Measurements from ENCODE around the gene PRRC2C. TPM values are rescaled to one million over a fixed set of nuclear protein-coding genes. Genes with fewer than 3 reads are reported as not detected.

Gene PRRC2C
- polyA plus RNA-seq, 1 of the 3 experiments (the other 2 are of a cell fraction) = 39.9 TPM

GRCh38 chr1:171515741-171516140 is 30.4 kb downstream of the PRRC2C start:
- no peak overlapping the region for H2AFZ ChIP-seq (ENCODE audit: low read depth)
- H3K27me3 ChIP-seq (ENCODE audit: insufficient read depth) = no peaks in the 10 kb centered on the region
- no peak for TF ChIP-seq POLR2AphosphoS5 (IDR thresholded peaks at IDR 0.05; ENCODE audit: low read depth, low read length)
- TF ChIP-seq IRF3 (IDR thresholded peaks at IDR 0.05; ENCODE audit: low read depth, low read length) = no peak
- TF ChIP-seq MXI1 (IDR thresholded peaks at IDR 0.05; ENCODE audit: low read depth, low read length) = no peak
- TF ChIP-seq, protein P1, sequence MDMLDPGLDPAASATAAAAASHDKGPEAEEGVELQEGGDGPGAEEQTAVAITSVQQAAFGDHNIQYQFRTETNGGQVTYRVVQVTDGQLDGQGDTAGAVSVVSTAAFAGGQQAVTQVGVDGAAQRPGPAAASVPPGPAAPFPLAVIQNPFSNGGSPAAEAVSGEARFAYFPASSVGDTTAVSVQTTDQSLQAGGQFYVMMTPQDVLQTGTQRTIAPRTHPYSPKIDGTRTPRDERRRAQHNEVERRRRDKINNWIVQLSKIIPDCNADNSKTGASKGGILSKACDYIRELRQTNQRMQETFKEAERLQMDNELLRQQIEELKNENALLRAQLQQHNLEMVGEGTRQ (IDR thresholded peaks at IDR 0.05; ENCODE audit: borderline replicate concordance, low read depth, low read length) = no peak
- TF ChIP-seq JUND (IDR thresholded peaks at IDR 0.05) = no peak
- no peak for TF ChIP-seq EP300 (IDR thresholded peaks at IDR 0.05; ENCODE audit: borderline replicate concordance in 1 of 2, low read depth in 1 of 2, low read length in 1 of 2)
- DNase-seq = no peak
- peaks cover 72 to 81% of the 10 kb centered on the region in 2 experiments for H3K36me3 ChIP-seq (replicated peaks in 1 of 2; ENCODE audit: control insufficient read depth in 1 of 2, insufficient read depth in 2 of 2, low read length in 1 of 2)
- no peak overlapping the region for H3K27ac ChIP-seq (ENCODE audit: low read depth in 2 of 2, low read length in 1 of 2)
- POLR2A ChIA-PET = no interaction called here
- no peak overlapping the region for H3K9ac ChIP-seq
- H3K4me1 ChIP-seq (ENCODE audit: control insufficient read depth in 1 of 2, insufficient read depth in 2 of 2, low read depth in 1 of 2, low read length in 1 of 2) = peaks cover 0 to 3% of the 10 kb centered on the region in 2 experiments; a peak in 1 of 4 replicates
- H3F3A ChIP-seq (replicated peaks; ENCODE audit: insufficient read depth) = no peaks in the 10 kb centered on the region
- H4K20me1 ChIP-seq (ENCODE audit: insufficient read depth) = peaks cover 33% of the 10 kb centered on the region
- H3K4me2 ChIP-seq = no peak overlapping the region
- H3K4me3 ChIP-seq (ENCODE audit: low read depth in 2 of 2, low read length in 1 of 2) = no peak overlapping the region
- CTCF ChIA-PET = interaction anchor here (0.9 to 1.6 kb wide), 3 partner anchors 26 to 287 kb away, joined by 3 to 4 read pairs (median 4); partner anchors contain the start of gene PRRC2C
- 98% methylated on average over 4 of the region's 4 CpGs for WGBS (ENCODE audit: low lambda C conversion rate)
- no peaks in the 10 kb centered on the region for H3K9me2 ChIP-seq
- peaks cover 93% of the 10 kb centered on the region for H3K79me2 ChIP-seq (ENCODE audit: insufficient read depth)
- H3K9me3 ChIP-seq = no peaks in the 10 kb centered on the region

DNA sequence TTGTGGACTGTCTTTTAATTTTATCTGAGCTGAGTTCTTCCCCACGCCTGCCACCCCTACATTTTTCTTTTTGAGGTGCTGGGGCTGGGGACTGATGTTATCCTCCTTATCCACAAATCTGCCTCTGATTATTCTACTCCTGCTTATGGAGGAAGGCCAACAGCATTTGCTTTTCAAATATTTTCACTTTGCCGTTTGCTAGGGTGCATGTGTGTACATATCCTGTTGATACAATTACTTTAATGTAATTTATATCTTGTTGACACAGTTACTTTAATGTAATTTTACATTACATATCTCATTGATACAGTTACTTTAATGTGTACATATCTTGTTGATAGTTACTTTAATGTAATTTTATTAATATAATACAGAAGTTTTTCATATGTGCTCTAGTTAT is 36.2 kb downstream of the PRRC2C start:
- ChIA-PET POLR2A (no interaction called here), CTCF (no interaction called here)
- 0 out of 4 replicates have a peak, but pooled peaks cover 0 to 2% of the 10 kb centered on the region in 2 experiments for H3K4me1 ChIP-seq (ENCODE audit: control insufficient read depth in 1 of 2, insufficient read depth in 2 of 2, low read depth in 1 of 2, low read length in 1 of 2)
- H3K27me3 ChIP-seq (ENCODE audit: insufficient read depth) = no peaks in the 10 kb centered on the region
- H4K20me1 ChIP-seq (ENCODE audit: insufficient read depth) = no peaks in the 10 kb centered on the region
- H3K9me3 ChIP-seq = no peaks in the 10 kb centered on the region
- H3K27ac ChIP-seq (ENCODE audit: low read depth in 2 of 2, low read length in 1 of 2) = no peak overlapping the region; a peak in 1 of 4 replicates
- peaks cover 10% of the 10 kb centered on the region for H3F3A ChIP-seq (replicated peaks; ENCODE audit: insufficient read depth)
- no peak overlapping the region for H3K4me2 ChIP-seq
- H3K4me3 ChIP-seq (ENCODE audit: low read depth in 2 of 2, low read length in 1 of 2) = no peak overlapping the region
- no peak overlapping the region for H3K9ac ChIP-seq
- H3K36me3 ChIP-seq (replicated peaks in 1 of 2; ENCODE audit: control insufficient read depth in 1 of 2, insufficient read depth in 2 of 2, low read length in 1 of 2) = peaks cover 81 to 90% of the 10 kb centered on the region in 2 experiments
- DNase-seq = no peak
- no peaks in the 10 kb centered on the region for H3K9me2 ChIP-seq
- no peak overlapping the region for H2AFZ ChIP-seq (ENCODE audit: low read depth)
- TF ChIP-seq TAF1 (IDR thresholded peaks at IDR 0.05; ENCODE audit: borderline replicate concordance, low read depth, low read length) (no peak), GABPA (IDR thresholded peaks at IDR 0.05; ENCODE audit: low read depth) (no peak), RFX5 (IDR thresholded peaks at IDR 0.05; ENCODE audit: low read length) (no peak), RAD21 (IDR thresholded peaks at IDR 0.05; ENCODE audit: low read length) (no peak), SMC3 (IDR thresholded peaks at IDR 0.05; ENCODE audit: low read depth, low read length) (no peak), TCF12 (IDR thresholded peaks at IDR 0.05) (no peak), MEF2A (IDR thresholded peaks at IDR 0.05; ENCODE audit: borderline replicate concordance, low read depth) (no peak)
- TF ChIP-seq, protein P2, sequence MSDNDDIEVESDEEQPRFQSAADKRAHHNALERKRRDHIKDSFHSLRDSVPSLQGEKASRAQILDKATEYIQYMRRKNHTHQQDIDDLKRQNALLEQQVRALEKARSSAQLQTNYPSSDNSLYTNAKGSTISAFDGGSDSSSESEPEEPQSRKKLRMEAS (IDR thresholded peaks at IDR 0.05; ENCODE audit: low read depth) = no peak
- TF ChIP-seq, protein P3, sequence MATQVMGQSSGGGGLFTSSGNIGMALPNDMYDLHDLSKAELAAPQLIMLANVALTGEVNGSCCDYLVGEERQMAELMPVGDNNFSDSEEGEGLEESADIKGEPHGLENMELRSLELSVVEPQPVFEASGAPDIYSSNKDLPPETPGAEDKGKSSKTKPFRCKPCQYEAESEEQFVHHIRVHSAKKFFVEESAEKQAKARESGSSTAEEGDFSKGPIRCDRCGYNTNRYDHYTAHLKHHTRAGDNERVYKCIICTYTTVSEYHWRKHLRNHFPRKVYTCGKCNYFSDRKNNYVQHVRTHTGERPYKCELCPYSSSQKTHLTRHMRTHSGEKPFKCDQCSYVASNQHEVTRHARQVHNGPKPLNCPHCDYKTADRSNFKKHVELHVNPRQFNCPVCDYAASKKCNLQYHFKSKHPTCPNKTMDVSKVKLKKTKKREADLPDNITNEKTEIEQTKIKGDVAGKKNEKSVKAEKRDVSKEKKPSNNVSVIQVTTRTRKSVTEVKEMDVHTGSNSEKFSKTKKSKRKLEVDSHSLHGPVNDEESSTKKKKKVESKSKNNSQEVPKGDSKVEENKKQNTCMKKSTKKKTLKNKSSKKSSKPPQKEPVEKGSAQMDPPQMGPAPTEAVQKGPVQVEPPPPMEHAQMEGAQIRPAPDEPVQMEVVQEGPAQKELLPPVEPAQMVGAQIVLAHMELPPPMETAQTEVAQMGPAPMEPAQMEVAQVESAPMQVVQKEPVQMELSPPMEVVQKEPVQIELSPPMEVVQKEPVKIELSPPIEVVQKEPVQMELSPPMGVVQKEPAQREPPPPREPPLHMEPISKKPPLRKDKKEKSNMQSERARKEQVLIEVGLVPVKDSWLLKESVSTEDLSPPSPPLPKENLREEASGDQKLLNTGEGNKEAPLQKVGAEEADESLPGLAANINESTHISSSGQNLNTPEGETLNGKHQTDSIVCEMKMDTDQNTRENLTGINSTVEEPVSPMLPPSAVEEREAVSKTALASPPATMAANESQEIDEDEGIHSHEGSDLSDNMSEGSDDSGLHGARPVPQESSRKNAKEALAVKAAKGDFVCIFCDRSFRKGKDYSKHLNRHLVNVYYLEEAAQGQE (IDR thresholded peaks at IDR 0.05; ENCODE audit: low read depth, low read length) = no peak
- TF ChIP-seq, protein P4, sequence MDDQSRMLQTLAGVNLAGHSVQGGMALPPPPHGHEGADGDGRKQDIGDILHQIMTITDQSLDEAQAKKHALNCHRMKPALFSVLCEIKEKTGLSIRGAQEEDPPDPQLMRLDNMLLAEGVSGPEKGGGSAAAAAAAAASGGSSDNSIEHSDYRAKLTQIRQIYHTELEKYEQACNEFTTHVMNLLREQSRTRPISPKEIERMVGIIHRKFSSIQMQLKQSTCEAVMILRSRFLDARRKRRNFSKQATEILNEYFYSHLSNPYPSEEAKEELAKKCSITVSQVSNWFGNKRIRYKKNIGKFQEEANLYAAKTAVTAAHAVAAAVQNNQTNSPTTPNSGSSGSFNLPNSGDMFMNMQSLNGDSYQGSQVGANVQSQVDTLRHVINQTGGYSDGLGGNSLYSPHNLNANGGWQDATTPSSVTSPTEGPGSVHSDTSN (IDR thresholded peaks at IDR 0.05) = no peak
- TF ChIP-seq, protein P5, sequence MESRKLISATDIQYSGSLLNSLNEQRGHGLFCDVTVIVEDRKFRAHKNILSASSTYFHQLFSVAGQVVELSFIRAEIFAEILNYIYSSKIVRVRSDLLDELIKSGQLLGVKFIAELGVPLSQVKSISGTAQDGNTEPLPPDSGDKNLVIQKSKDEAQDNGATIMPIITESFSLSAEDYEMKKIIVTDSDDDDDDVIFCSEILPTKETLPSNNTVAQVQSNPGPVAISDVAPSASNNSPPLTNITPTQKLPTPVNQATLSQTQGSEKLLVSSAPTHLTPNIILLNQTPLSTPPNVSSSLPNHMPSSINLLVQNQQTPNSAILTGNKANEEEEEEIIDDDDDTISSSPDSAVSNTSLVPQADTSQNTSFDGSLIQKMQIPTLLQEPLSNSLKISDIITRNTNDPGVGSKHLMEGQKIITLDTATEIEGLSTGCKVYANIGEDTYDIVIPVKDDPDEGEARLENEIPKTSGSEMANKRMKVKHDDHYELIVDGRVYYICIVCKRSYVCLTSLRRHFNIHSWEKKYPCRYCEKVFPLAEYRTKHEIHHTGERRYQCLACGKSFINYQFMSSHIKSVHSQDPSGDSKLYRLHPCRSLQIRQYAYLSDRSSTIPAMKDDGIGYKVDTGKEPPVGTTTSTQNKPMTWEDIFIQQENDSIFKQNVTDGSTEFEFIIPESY (IDR thresholded peaks at IDR 0.05; ENCODE audit: borderline replicate concordance, low read depth) = no peak
- WGBS (ENCODE audit: low lambda C conversion rate) = 64% methylated on average over 2 of the region's 2 CpGs
- peaks cover 42% of the 10 kb centered on the region for H3K79me2 ChIP-seq (ENCODE audit: insufficient read depth)

Measured in SK-N-SH (cell line).